K562 (cell line): Measurements from ENCODE around the gene TAS2R40. TPM values are rescaled to one million over a fixed set of nuclear protein-coding genes. Genes with fewer than 3 reads are reported as not detected.

Experiments used
- ATAC-seq: fragments of 200-7000 bp; cut with Tn5 transposase; 3 replicates; pipeline ENCODE4 v1.9.1; 2020; ENCODE audit warnings: moderate library complexity
- BruUV-seq: library from RNA; stranded (reverse); fragments of 400-500 nt; replicated peaks from 2 replicates; lab custom pipeline; 2021; lab: Mats Ljungman, UMichigan
- CTCF ChIA-PET: fragments of 300-600 bp; formaldehyde crosslinking; extraction: SDS; loops from one replicate; lab custom pipeline; 2021; ENCODE audit warnings: low intra/inter-chr PET ratio; lab: Yijun Ruan, JAX
- POLR2A ChIA-PET: fragments of 300-600, 350-650 bp; sonication (Branson Sonifier 250); formaldehyde crosslinking; extraction: SDS; loops from one replicate; lab custom pipeline; 2021; ENCODE audit warnings: antibody characterized with exemption, inconsistent platforms; lab: Yijun Ruan, JAX
- DNase-seq, 4 experiments: peaks; one replicate each; pipeline versions ENCODE4 v3.0.0 to v3.0.0-alpha.2; 2011 to 2018; ENCODE audit warnings: low spot score in 3 of 4, mixed read lengths in 3 of 4; ENCODE audit errors: extremely low read depth in 1 of 4
- FAIRE-seq: peaks from 2 replicates; lab custom pipeline; 2011; peaks lifted over from hg19 to GRCh38; lab: Jason Lieb, UNC
- H2AFZ ChIP-seq: 2 replicates; pipeline ENCODE4 v1.6.0; 2011; ENCODE audit warnings: low read depth, low read length, control low read depth, inconsistent platforms
- H3K27ac ChIP-seq: fragments of 200-600 bp; 3 replicates; pipeline ENCODE4 v1.8.0; 2011; ENCODE audit warnings: low read depth, mild to moderate bottlenecking, control low read depth, inconsistent platforms, low read length, moderate library complexity, mixed read lengths; ENCODE audit errors: extremely low read depth
- H3K27me3 ChIP-seq, 2 experiments: fragments of 300-600 bp in 1 of 2; 2 replicates in 1 of 2; 3 replicates in 1 of 2; pipeline versions ENCODE4 v1.6.0 to v1.8.0; 2011; ENCODE audit warnings: inconsistent platforms in 2 of 2, low read length in 2 of 2, mild to moderate bottlenecking in 1 of 2, mixed read lengths in 1 of 2, moderate library complexity in 1 of 2; ENCODE audit not compliant: control insufficient read depth in 2 of 2, insufficient read depth in 2 of 2
- H3K36me3 ChIP-seq: fragments of 300-600 bp; 3 replicates; pipeline ENCODE4 v1.8.0; 2011; ENCODE audit warnings: mild to moderate bottlenecking, low read length, inconsistent platforms; ENCODE audit not compliant: control insufficient read depth, insufficient read depth
- H3K4me1 ChIP-seq, 2 experiments: fragments of 200-600 bp in 1 of 2; replicated peaks in 1 of 2; 2 replicates in 1 of 2; 3 replicates in 1 of 2; pipeline versions ENCODE4 v1.5.1 to v1.8.0; 2011; ENCODE audit warnings: inconsistent platforms in 2 of 2, low read length in 2 of 2, mild to moderate bottlenecking in 1 of 2, mixed read lengths in 1 of 2, moderate library complexity in 1 of 2; ENCODE audit not compliant: control insufficient read depth in 2 of 2, insufficient read depth in 2 of 2
- H3K4me2 ChIP-seq: 2 replicates; pipeline ENCODE4 v1.6.1; 2011; ENCODE audit warnings: low read length, control low read depth, inconsistent platforms, mixed read lengths; ENCODE audit not compliant: insufficient read depth
- H3K4me3 ChIP-seq: fragments of 200-600 bp; sonication (generic), shearing (Covaris generic); 2 replicates; pipeline ENCODE4 v1.5.1; 2016; ENCODE audit warnings: control low read depth, inconsistent platforms
- H3K79me2 ChIP-seq: fragments of 200-600 bp; 3 replicates; pipeline ENCODE4 v1.8.0; 2011; ENCODE audit warnings: low read length, inconsistent platforms; ENCODE audit not compliant: control insufficient read depth, insufficient read depth
- H3K9ac ChIP-seq, 2 experiments: 2 replicates each; pipeline versions ENCODE4 v1.6.0 to v1.6.1; 2011; ENCODE audit warnings: low read depth in 2 of 2, low read length in 2 of 2, control low read depth in 1 of 2, inconsistent platforms in 1 of 2, mild to moderate bottlenecking in 1 of 2, mixed read lengths in 1 of 2; ENCODE audit not compliant: insufficient read depth in 1 of 2
- H3K9me1 ChIP-seq: one replicate; pipeline ENCODE4 v1.6.0; 2011; ENCODE audit warnings: inconsistent platforms, mild to moderate bottlenecking, low read length, moderate library complexity; ENCODE audit not compliant: control insufficient read depth, insufficient read depth
- H3K9me3 ChIP-seq: replicated peaks from 2 replicates; pipeline ENCODE4 v1.5.1; 2011; ENCODE audit warnings: low read depth, low read length, inconsistent platforms; ENCODE audit not compliant: control insufficient read depth, insufficient read depth
- H4K20me1 ChIP-seq: replicated peaks from 2 replicates; pipeline ENCODE4 v1.6.1; 2011; ENCODE audit warnings: low read length, inconsistent platforms, mixed read lengths; ENCODE audit not compliant: control insufficient read depth, insufficient read depth
- ARHGAP35 ChIP-seq: fragments of 450-650 bp; IDR thresholded peaks from 2 replicates; pipeline ENCODE4 v1.6.1; 2018; ENCODE audit not compliant: partially characterized antibody
- BDP1 ChIP-seq: IDR thresholded peaks from 3 replicates; pipeline ENCODE4 v1.6.1; 2011; ENCODE audit not compliant: insufficient read length, insufficient read depth
- CBX5 ChIP-seq: IDR thresholded peaks from 2 replicates; pipeline ENCODE4 v1.6.1; 2014; ENCODE audit warnings: low read depth, borderline replicate concordance
- EGR1 ChIP-seq: fragments of 450-650 bp; conservative IDR thresholded peaks from 2 replicates; pipeline ENCODE4 v1.6.1; 2017; ENCODE audit warnings: mild to moderate bottlenecking
- EZH2 ChIP-seq: IDR thresholded peaks from 2 replicates; pipeline ENCODE4 v1.6.1; 2012; ENCODE audit warnings: low read depth, mild to moderate bottlenecking, inconsistent platforms, low read length, borderline replicate concordance
- FOS ChIP-seq: IDR thresholded peaks from 3 replicates; pipeline ENCODE4 v1.6.1; 2011; ENCODE audit not compliant: insufficient read length; ENCODE audit errors: extremely low read depth
- GABPA ChIP-seq: fragments of 200-800 bp; sonication (Bioruptor generic); conservative IDR thresholded peaks from 2 replicates; pipeline ENCODE4 v1.6.1; 2016; ENCODE audit warnings: low read depth, missing genetic modification characterization, missing compliant biosample characterization
- HNRNPH1 ChIP-seq: fragments of 200-400 bp; formaldehyde crosslinking; optimal IDR thresholded peaks from 2 replicates; pipeline ENCODE3; 2017; ENCODE audit warnings: low read depth, mild to moderate bottlenecking, low read length, moderate library complexity
- RBM15 ChIP-seq: fragments of 200-400 bp; formaldehyde crosslinking; IDR thresholded peaks from 2 replicates; pipeline ENCODE4 v1.6.1; 2018; ENCODE audit warnings: mild to moderate bottlenecking, low read length, moderate library complexity; ENCODE audit not compliant: insufficient read depth
- SP2 ChIP-seq: IDR thresholded peaks from 2 replicates; pipeline ENCODE4 v1.6.1; 2011; ENCODE audit warnings: mild to moderate bottlenecking, low read depth, low read length, moderate library complexity; ENCODE audit not compliant: poor library complexity, severe bottlenecking; ENCODE audit errors: extremely low read depth
- TSC22D4 ChIP-seq: fragments of 450-650 bp; IDR thresholded peaks from 2 replicates; pipeline ENCODE4 v1.6.1; 2016; ENCODE audit warnings: missing genetic modification characterization, missing biosample characterization, control low read depth
- XRCC4 ChIP-seq: IDR thresholded peaks from one replicate; pipeline ENCODE4 v1.6.1; 2011; ENCODE audit not compliant: insufficient read depth, insufficient read length; ENCODE audit errors: extremely low read depth
- WGBS: fragments of 100-300 bp; shearing (Covaris generic); methylation state at CpG from one replicate; pipeline ENCODE4 v1.1.6; 2016; ENCODE audit warnings: low coverage, mixed read lengths; ENCODE audit not compliant: insufficient coverage; ENCODE audit errors: missing lambda C conversion rate; 5-methylcytosine and 5-hydroxymethylcytosine counted together
- in situ Hi-C: fragments of 300-500 bp; cut with MboI; formaldehyde crosslinking; loops from 4 replicates; pipeline ENCODE4 v1.15.0; 2018; ENCODE audit warnings: inconsistent platforms, mixed read lengths
- intact Hi-C: fragments of 100-400 bp; cut with micrococcal nuclease; formaldehyde crosslinking; loops from 2 replicates; pipeline ENCODE4 v1.14.2; 2022
- polyA plus RNA-seq, 8 experiments: library from polyadenylated mRNA; depleted of rRNA in 4 of 8; stranded (reverse) in 5 of 8; unstranded in 3 of 8; fragments of >200 nt; fragmentation: Nextera tagmentation in 2 of 8; fragmentation: Illumina TruSeq in 1 of 8; extraction: Ambion mirVana in 2 of 8; extraction: Trizol in 1 of 8; gene quantifications; 2 replicates each; pipeline versions ENCODE4 v1.2.1 to v1.2.3, GENCODE V29; 2011 to 2014; ENCODE audit warnings: inconsistent platforms in 1 of 8, missing spikeins in 1 of 8
- total RNA-seq, 7 experiments: library from RNA; depleted of rRNA in 6 of 7; stranded (reverse); fragments of >200 nt in 6 of 7; fragmentation: Illumina TruSeq in 2 of 7; extraction: Trizol in 2 of 7; gene quantifications; 2 replicates each; pipeline versions ENCODE4 v1.2.1 to v1.2.3, GENCODE V29; 2011 to 2021; ENCODE audit warnings: low replicate concordance in 1 of 7
- TF ChIP-seq, protein P1 (sequence below): sonication (generic); formaldehyde crosslinking; IDR thresholded peaks from 2 replicates; pipeline ENCODE4 v1.8.1; 2022; ENCODE audit warnings: missing genetic modification reagents
- TF ChIP-seq, protein P2 (sequence below): fragments of 450-650 bp; conservative IDR thresholded peaks from 2 replicates; pipeline ENCODE4 v1.6.1; 2016; ENCODE audit warnings: missing genetic modification characterization, low read depth, mild to moderate bottlenecking, control low read depth, missing compliant biosample characterization

TAS2R40 gene
- total and polyA plus RNA-seq, 9 of the 15 experiments (the other 6 are each of a cell fraction or from before 2014, with no cell fraction given): not detected

DNA sequence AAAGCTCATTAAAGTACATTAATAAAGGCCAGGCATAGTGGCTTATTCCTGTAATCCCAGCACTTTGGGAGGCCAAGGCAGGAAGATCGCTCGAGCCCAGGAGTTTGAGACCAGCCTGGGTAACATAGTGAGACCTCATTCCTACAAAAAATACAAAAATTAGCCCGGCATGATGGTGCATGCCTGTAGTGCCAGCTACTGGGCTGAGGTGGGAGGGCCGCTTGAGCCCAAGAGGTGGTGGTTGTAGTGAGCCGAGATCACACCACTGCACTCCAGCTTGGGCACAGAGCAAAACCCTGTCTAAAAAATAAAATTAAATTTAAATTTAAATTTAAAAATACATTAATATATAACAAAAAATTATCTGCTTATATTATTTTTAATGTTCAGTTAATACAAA, 45.7 kb upstream of the TAS2R40 start:
- no peak for FAIRE-seq
- Histone ChIP-seq H2AFZ (no peak overlapping the region), H3K9me3 (no peaks in the 10 kb centered on the region), H3K27me3 (no peaks in the 10 kb centered on the region), H3K27ac (no peak overlapping the region), H3K36me3 (no peaks in the 10 kb centered on the region), H3K9ac (no peak overlapping the region), H4K20me1 (no peaks in the 10 kb centered on the region), H3K4me1 (no peaks in the 10 kb centered on the region), H3K4me2 (no peak overlapping the region), H3K79me2 (no peaks in the 10 kb centered on the region), H3K9me1 (no peaks in the 10 kb centered on the region), H3K4me3 (no peak overlapping the region)
- intact Hi-C loops (no loop called here), in situ Hi-C loops (no loop called here)
- CTCF ChIA-PET: no interaction called here
- BruUV-seq: no TSS peak
- ATAC-seq: no peak
- WGBS: 0% methylated on average over 5 of the region's 5 CpGs
- POLR2A ChIA-PET: interaction anchor here (0.8 kb wide), 1 partner anchor 44 kb away, joined by 3 read pairs; no protein-coding TSS in a partner anchor
- no peak for DNase-seq
- TF ChIP-seq EZH2 (no peak), SP2 (peak; percentile 25)

DNA sequence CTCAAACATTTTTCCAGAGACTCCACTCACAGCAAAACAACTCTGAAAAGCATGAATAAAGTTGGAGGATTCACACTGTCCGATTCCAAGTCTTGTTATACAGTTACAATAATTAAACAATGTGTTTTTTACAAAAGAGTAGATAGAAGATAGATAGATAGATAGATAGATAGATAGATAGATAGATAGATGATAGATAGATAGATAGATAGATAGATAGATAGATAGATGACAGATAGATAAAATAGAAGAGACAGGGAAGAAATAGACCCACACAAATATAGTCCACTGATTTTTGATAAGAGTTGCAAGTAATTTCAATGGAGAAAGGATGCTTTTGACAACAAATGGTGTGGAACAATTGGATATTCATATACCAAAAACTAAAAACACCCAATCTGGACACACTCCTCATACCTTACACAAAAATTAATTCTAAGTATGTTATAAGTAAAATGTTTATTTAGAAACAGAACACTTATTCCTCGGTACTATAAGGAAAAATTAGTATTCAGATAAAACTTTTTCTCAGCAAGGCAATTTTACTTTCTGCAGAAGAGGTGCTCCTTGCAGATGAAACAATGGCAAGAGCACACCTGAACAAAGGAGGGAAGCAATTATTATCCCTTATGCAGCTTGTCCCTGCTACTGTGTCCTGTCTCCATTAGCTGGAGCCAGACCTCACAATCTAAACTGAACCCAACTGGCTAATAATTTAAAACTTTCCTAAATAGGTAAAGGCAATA, 44.3 kb upstream of the TAS2R40 start:
- DNase-seq: no peak
- no peaks in the 10 kb centered on the region for H3K27me3 ChIP-seq
- FAIRE-seq: no peak
- TF ChIP-seq XRCC4 (no peak), RBM15 (no peak), FOS (no peak), ARHGAP35 (no peak), HNRNPH1 (no peak), BDP1 (no peak), EGR1 (no peak), GABPA (tag) (no peak), TSC22D4 (no peak), CBX5 (peak; percentile 84; the same call in 1 of the 2 replicates)
- TF ChIP-seq, protein P1, sequence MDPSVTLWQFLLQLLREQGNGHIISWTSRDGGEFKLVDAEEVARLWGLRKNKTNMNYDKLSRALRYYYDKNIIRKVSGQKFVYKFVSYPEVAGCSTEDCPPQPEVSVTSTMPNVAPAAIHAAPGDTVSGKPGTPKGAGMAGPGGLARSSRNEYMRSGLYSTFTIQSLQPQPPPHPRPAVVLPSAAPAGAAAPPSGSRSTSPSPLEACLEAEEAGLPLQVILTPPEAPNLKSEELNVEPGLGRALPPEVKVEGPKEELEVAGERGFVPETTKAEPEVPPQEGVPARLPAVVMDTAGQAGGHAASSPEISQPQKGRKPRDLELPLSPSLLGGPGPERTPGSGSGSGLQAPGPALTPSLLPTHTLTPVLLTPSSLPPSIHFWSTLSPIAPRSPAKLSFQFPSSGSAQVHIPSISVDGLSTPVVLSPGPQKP: no peak
- TF ChIP-seq, protein P2, sequence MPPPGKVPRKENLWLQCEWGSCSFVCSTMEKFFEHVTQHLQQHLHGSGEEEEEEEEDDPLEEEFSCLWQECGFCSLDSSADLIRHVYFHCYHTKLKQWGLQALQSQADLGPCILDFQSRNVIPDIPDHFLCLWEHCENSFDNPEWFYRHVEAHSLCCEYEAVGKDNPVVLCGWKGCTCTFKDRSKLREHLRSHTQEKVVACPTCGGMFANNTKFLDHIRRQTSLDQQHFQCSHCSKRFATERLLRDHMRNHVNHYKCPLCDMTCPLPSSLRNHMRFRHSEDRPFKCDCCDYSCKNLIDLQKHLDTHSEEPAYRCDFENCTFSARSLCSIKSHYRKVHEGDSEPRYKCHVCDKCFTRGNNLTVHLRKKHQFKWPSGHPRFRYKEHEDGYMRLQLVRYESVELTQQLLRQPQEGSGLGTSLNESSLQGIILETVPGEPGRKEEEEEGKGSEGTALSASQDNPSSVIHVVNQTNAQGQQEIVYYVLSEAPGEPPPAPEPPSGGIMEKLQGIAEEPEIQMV (tag): no peak

More for the DNA sequence above, 44.3 kb upstream of the TAS2R40 start:
- H3K27ac ChIP-seq: no peak overlapping the region
- no peak overlapping the region for H3K4me2 ChIP-seq
- POLR2A ChIA-PET: no interaction called here
- no peaks in the 10 kb centered on the region for H4K20me1 ChIP-seq
- in situ Hi-C loops: no loop called here
- H2AFZ ChIP-seq: no peak overlapping the region
- no peaks in the 10 kb centered on the region for H3K79me2 ChIP-seq
- no peaks in the 10 kb centered on the region for H3K9me3 ChIP-seq
- ATAC-seq: no peak
- BruUV-seq: no TSS peak
- CTCF ChIA-PET: no interaction called here
- no peak overlapping the region for H3K9ac ChIP-seq
- intact Hi-C loops: no loop called here
- H3K36me3 ChIP-seq: no peaks in the 10 kb centered on the region
- H3K4me3 ChIP-seq: no peak overlapping the region
- 2% methylated on average over 2 of the region's 2 CpGs for WGBS
- H3K9me1 ChIP-seq: no peaks in the 10 kb centered on the region
- H3K4me1 ChIP-seq: no peaks in the 10 kb centered on the region
